SK-N-SH treated with all-trans-retinoic acid at 6 μM for 48 hours (cell line): ENCODE results near the gene SRGAP1.

Experiments used
- ARNTL ChIP-seq: fragments of 450-650 bp; formaldehyde crosslinking; IDR thresholded peaks from 2 replicates; pipeline ENCODE4 v1.5.0; 2020; ENCODE audit warnings: low read depth, mild to moderate bottlenecking, moderate library complexity, borderline replicate concordance
- ESRRG ChIP-seq: fragments of 250-450 bp; sonication (Bioruptor Pico); IDR thresholded peaks from 2 replicates; pipeline ENCODE4 v1.6.1; 2021; ENCODE audit warnings: mild to moderate bottlenecking
- ISL1 ChIP-seq: fragments of 250-450 bp; sonication (Bioruptor Pico); IDR thresholded peaks from 2 replicates; pipeline ENCODE4 v2.1.2; 2022; ENCODE audit warnings: mild to moderate bottlenecking, moderate library complexity
- OSR1 ChIP-seq: fragments of 250-450 bp; sonication (Bioruptor Pico); IDR thresholded peaks from 2 replicates; pipeline ENCODE4 v1.8.0; 2022; ENCODE audit warnings: moderate library complexity, mild to moderate bottlenecking, inconsistent platforms
- TOX ChIP-seq: fragments of 250-450 bp; sonication (Bioruptor Pico); IDR thresholded peaks from 2 replicates; pipeline ENCODE4 v1.8.0; 2021; ENCODE audit warnings: mild to moderate bottlenecking, moderate library complexity, borderline replicate concordance
- ZC3H10 ChIP-seq: fragments of 250-450 bp; sonication (Bioruptor Pico); IDR thresholded peaks from 2 replicates; pipeline ENCODE4 v1.5.1; 2021; ENCODE audit warnings: mild to moderate bottlenecking, moderate library complexity
- ZFP30 ChIP-seq: fragments of 450-650 bp; formaldehyde crosslinking; IDR thresholded peaks from 2 replicates; pipeline ENCODE4 v1.5.0; 2022; ENCODE audit warnings: mild to moderate bottlenecking, moderate library complexity
- TF ChIP-seq, protein P1 (sequence below): fragments of 250-450 bp; sonication (Bioruptor Pico); IDR thresholded peaks from 2 replicates; pipeline ENCODE4 v1.5.1; 2020; ENCODE audit warnings: low read depth, mild to moderate bottlenecking, moderate library complexity

- TF ChIP-seq ZFP30 (no peak), ISL1 (CRISPR knock-in tag) (no peak), ESRRG (CRISPR knock-in tag) (no peak), ARNTL (CRISPR knock-in tag) (no peak), TOX (CRISPR knock-in tag) (no peak), ZC3H10 (CRISPR knock-in tag) (no peak), OSR1 (CRISPR knock-in tag) (no peak)
- TF ChIP-seq, protein P1, sequence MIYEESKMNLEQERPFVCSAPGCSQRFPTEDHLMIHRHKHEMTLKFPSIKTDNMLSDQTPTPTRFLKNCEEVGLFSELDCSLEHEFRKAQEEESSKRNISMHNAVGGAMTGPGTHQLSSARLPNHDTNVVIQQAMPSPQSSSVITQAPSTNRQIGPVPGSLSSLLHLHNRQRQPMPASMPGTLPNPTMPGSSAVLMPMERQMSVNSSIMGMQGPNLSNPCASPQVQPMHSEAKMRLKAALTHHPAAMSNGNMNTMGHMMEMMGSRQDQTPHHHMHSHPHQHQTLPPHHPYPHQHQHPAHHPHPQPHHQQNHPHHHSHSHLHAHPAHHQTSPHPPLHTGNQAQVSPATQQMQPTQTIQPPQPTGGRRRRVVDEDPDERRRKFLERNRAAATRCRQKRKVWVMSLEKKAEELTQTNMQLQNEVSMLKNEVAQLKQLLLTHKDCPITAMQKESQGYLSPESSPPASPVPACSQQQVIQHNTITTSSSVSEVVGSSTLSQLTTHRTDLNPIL, result no peak
Observed at GRCh38 chr12:63961543-63961942, 117.0 kb downstream of the SRGAP1 start.
